Astrocyte of the spinal cord (primary cell): ENCODE measurements around the gene GLTP.

Experiments
- DNase-seq: peaks from one replicate; pipeline ENCODE4 v3.0.0; 2011; ENCODE audit warnings: low read depth, low spot score
- H3K4me3 ChIP-seq: 2 replicates; pipeline ENCODE4 v1.5.1; 2011; ENCODE audit warnings: low read depth, mild to moderate bottlenecking, low read length, moderate library complexity
- in situ Hi-C: cut with HindIII; loops from 2 replicates; pipeline ENCODE4 v1.10.0; 2017; ENCODE audit warnings: low sequenced_read_pairs
- TF ChIP-seq, protein P1 (sequence below): IDR thresholded peaks from 2 replicates; pipeline ENCODE4 v1.5.1; 2012; ENCODE audit warnings: low read depth, mild to moderate bottlenecking, low read length, inconsistent platforms

The GLTP gene

DNA sequence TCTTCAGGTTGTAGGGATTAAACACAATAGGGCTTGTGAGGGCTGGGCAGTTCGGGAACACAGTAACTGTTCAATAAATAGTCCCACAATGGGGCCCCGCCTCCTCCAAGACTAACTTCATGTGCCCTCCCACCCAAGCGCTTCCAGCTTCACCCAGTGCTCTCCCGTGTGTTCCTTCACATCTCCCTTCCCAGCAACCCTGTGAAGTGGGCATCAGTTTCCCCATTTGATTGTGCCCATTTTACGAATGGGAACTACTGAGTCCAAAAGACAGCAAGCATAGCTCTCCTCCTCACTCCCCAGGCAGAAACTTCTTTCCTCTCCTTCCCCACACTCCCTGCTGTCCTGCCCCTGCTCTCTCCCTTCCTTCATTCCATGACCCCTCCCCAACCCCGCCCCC lies 40.9 kb downstream of the GLTP start:
- DNase-seq: no peak
- TF ChIP-seq, protein P1, sequence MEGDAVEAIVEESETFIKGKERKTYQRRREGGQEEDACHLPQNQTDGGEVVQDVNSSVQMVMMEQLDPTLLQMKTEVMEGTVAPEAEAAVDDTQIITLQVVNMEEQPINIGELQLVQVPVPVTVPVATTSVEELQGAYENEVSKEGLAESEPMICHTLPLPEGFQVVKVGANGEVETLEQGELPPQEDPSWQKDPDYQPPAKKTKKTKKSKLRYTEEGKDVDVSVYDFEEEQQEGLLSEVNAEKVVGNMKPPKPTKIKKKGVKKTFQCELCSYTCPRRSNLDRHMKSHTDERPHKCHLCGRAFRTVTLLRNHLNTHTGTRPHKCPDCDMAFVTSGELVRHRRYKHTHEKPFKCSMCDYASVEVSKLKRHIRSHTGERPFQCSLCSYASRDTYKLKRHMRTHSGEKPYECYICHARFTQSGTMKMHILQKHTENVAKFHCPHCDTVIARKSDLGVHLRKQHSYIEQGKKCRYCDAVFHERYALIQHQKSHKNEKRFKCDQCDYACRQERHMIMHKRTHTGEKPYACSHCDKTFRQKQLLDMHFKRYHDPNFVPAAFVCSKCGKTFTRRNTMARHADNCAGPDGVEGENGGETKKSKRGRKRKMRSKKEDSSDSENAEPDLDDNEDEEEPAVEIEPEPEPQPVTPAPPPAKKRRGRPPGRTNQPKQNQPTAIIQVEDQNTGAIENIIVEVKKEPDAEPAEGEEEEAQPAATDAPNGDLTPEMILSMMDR: no peak
- no peak overlapping the region for H3K4me3 ChIP-seq
- in situ Hi-C loops: no loop called here

DNA sequence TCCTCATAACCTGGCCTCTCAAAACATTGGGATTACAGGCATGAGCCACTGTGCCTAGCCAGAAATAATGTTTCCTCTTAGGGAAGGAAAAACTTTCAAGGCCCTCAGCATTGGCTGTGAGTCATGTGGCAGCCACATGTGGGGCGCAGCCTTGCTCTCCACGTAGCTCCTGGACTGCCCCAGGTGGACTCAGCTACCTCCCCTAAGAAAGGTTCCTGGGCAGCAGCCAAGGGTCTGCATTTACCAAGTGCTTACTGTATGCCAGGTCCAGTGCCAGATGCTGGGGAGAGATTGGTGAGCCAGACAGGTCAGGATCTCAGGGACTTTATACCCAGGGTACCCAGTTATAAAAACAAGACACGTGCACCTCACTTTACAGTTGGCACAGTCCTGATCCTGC lies 43.4 kb downstream of the GLTP start:
- in situ Hi-C loops: no loop called here
- DNase-seq: peak; percentile 6
- no peak overlapping the region for H3K4me3 ChIP-seq
- TF ChIP-seq, protein P1: no peak

DNA sequence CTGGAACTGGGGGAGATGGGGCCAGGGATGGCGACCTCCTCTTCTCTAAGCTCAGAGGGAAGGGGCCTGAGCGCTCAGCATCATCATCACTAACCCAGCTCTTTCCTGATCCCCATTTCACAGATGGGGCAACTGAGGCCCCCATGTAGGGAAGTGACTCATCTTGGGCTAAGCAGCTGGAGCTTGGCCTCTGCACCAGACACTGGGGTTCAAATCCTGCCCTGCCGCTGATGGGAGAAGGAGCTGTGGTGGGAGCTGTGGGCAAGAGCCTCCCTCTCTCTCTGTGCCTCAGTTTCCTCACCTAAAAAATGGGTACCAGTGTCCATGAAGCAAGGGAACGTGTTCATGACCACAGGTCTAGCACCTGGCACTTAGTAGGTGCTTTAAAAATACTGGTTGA lies 44.5 kb downstream of the GLTP start:
- TF ChIP-seq, protein P1: no peak
- no peak overlapping the region for H3K4me3 ChIP-seq
- DNase-seq: no peak
- in situ Hi-C loops: no loop called here

DNA sequence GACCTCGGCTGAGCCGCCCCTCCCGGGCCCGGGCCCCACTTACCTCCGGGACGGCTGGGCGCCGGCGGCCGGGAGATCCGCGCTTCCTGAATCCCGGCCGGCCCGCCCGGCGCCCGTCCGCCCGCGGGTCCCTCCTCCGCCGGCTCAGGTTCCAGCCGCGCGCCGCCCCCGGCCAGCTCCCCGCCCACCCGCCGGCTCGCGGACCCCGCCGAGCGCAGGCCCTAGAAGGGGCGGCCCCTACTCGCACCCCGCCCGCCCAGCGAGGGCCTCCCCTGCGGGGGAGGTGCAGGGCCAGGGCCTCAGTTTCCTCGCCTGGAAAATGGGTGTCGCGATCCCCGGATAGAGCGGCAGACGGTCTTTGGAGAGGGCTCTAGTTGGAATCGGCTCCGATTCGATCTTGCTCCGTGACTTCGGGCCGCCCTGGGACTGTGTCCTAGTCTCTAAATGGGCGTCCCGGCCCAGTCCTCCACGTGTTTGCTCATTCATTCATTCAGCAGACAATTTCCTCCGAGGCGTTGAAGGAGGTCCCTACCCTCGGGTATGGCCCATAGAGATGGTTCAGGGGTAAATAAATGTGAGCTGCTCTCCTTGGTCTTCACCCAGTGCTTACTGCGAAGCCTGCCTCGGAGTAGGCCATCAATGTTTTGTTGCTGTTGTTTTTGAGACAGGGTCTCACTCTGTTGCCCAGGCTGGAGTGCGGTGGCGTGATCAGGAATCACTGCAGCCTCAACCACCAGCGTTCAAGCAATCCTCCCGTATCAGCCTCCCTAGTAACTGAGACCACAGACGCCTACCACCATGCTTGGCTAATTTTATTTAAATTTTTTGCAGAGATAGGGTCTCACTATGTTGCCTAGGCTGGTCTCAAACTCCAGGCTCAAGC lies 46.8 kb downstream of the GLTP start, which contains the start of gene TRPV4:
Gene TRPV4 (minus strand): TSS at position 92 of the 883 bp plus-strand sequence. CDS start 18,602 bp downstream, outside the sequence.
- peak within 1 kb of the TSS; percentile 49 for H3K4me3 ChIP-seq
- in situ Hi-C loops: no loop called here
- TF ChIP-seq, protein P1: no peak
- DNase-seq: peak; percentile 17

DNA sequence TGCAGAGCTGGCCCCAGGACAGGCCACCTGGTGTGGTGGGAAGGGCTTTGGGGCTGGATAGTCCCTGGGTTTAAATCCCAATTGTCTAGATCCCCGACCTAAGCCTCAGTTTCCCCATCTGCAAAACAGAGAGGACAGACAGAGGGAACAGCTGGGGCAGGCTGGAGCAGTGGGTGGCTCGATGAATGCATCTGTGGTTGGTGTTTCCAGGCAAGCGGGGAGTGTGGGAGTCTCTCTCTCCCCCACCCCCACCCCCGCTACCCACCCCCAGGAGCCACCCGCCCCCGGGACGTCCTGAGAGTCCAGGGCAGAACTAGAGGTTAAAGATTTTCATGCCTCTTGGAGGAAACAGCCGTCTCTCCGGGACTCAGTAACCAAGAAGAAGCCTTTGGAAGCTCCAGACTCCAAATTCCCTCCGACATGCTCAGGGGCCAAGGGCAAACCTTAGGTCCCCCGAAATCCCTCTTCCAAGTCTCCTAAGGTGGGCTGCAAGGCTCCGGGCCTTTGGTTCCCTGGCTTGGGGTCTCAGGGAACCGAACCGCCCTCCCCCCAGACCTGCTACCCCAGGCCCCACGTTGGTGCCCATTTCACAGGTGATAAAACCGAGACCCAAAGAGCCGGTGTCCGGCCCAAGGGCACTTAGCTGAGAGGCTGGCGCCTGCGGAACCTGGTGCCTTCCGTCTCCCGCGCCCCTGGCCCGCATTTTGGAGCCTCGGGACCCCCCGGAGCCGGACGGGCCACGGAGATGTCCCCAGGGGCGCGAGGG lies 47.6 kb downstream of the GLTP start:
- peak overlapping the region; percentile 49 for H3K4me3 ChIP-seq
- DNase-seq: no peak
- TF ChIP-seq, protein P1: no peak
- in situ Hi-C loops: no loop called here

DNA sequence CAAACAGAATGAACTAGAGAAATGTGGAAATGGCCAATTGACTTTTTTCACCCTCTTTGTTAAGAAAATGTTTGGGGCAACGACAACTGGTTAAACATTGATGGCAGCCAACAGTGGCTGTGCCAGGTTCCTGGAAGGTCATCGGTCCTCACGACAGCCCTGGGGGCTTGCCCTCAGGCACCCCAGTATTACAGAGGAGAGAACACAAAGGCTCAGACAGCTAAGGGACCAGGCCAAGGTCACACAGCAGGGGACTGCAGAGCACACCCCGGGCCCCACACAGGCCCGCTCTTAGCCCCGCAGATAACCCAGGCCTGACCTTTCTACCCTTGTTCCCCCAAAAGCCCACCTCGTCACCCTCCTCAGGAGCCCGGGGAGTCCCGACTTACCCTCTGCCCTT lies 48.4 kb downstream of the GLTP start:
- TF ChIP-seq, protein P1: no peak
- in situ Hi-C loops: no loop called here
- no peak for DNase-seq
- no peak overlapping the region for H3K4me3 ChIP-seq
